Activated CD4-positive, alpha-beta T cell treated with anti-CD3 and anti-CD28 coated beads, Interleukin-2, amount 50 U/mL, for 1 hour (primary cell): ENCODE measurements around the gene FYN.
"Not testable (repeated sequence)": the region's sequence is repeated elsewhere in the genome, so short reads cannot be mapped to it uniquely, and the experiment has no call there.

Experiments
- DNase-seq: peaks from one replicate; pipeline ENCODE4 v3.0.0-alpha.2; 2020

The FYN gene

DNA sequence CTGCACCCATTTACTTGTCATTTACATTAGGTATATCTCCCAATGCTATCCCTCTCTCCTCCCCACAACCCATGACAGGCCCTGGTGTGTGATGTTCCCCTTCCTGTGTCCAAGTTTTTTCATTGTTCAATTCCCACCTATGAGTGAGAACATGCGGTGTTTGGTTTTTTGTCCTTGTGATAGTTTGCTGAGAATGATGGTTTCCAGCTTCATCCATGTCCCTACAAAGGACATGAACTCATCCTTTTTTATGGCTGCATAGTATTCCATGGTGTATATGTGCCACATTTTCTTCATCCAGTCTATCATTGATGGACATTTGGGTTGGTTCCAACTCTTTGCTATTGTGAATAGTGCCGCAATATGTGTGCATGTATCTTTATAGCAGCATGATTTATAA lies 87.1 kb downstream of the FYN start:
- DNase-seq: not testable (repeated sequence)

GRCh38 chr6:111784433-111784832 lies 88.8 kb downstream of the FYN start:
- DNase-seq: no peak

DNA sequence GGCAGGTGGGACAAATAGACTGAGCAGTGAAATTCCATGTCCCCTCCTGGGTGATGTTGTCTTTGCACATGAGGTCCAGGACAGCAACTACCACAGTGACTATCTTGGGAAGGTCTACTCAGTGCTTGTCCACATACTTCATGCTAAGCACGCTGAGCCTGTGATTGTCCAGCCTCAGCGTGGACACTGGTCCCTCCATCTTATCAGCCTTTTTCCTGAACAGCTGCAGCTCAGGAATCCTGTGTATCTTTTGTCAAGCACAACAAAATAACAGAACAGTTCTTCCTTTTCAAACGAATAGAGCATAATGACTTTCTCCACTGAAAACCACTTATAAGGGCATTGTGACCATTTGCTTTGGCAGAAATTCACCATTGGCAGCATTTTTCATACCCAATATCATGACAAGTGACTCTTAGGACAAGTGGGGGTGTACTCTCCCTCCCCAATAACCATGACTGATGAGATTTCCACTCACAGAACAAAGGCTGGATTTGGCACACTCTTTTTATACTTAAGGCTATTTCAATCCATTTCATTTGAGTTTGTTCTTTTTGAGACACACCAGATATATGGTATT lies 90.3 kb downstream of the FYN start:
- no peak for DNase-seq

DNA sequence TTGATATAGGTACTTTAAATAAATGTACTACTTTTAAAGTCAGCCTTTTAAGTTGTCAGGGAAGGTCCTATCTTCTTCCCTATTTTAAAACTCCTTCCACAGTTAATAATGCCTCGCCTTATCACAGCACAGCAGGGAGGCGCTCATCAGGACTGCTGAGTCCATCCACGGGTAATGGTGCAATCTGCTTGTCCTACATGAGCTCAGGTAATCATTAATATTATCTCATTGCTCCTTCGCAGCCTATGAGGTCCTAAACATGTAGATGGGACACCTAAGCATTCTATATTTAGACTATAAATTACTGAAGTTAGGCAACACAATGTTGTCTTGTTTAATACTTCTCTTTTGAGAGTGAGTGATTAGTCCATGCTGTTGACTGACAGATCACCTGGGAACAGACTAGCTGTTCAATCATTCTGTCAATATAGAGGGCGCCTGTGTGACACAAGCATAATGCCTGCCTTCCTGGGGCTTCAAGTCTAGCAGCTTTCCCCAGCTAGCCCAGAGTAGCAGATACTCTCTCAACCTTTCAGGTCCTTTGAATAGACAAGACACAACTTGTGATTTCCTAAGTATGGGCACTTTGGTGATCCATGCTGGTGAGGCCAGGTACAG lies 91.0 kb downstream of the FYN start:
- DNase-seq: no peak

DNA sequence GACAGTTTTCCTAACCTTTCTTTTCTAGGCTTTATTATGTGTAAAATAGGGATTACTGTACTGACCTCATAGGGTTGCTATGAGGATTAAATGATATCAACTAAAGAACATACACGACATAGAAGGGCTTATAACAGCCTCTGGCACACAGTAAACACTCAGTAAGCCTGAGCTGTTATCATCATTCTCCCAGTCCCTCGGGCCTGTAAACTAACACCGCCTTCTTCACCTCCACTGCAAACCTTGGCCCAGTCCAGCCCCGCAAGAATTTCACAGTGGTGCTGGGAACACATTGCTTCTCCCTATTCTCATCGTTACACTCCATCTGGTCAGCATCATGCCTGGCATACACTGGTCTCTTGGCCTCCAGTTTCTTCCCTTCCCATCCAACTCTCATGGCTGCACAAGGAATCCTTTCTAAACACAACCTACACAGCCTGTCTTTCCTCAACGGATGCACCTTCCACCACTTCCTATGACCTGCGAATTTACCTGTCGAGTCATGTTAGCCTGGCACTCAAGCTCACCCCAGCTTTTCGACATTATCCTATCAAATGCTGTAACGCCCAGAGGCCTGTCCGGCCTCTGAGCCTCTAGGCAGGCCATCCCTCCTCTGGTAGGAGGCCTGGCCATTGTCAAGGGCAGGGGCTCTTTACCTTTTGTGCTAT lies 92.1 kb downstream of the FYN start:
- DNase-seq: no peak

- no peak for DNase-seq
Measured at GRCh38 chr6:111780393-111780792, 92.9 kb downstream of the FYN start.

GRCh38 chr6:111779660-111780059 lies 93.6 kb downstream of the FYN start:
- no peak for DNase-seq

DNA sequence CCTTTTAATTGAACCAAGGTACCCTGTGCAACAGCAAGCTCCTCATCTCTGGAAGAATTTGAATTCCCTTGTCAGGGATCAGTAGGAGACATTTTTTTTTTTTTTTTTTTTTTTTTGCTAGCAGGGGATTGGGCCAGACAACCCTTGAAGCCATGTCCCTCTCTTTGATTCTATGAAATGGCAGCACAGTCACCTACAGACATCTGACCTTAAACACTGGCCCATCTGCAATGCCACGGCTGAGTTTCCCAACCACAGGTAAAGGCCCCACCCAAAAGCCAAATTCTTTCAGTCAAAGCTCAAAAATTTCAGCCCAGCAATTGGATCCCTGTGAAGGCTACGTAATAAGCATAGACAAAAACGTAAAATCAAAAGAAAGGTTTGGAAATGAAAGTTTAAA lies 94.2 kb downstream of the FYN start:
- no peak for DNase-seq

- DNase-seq: no peak
Measured at GRCh38 chr6:111777357-111777756, 95.9 kb downstream of the FYN start.

DNA sequence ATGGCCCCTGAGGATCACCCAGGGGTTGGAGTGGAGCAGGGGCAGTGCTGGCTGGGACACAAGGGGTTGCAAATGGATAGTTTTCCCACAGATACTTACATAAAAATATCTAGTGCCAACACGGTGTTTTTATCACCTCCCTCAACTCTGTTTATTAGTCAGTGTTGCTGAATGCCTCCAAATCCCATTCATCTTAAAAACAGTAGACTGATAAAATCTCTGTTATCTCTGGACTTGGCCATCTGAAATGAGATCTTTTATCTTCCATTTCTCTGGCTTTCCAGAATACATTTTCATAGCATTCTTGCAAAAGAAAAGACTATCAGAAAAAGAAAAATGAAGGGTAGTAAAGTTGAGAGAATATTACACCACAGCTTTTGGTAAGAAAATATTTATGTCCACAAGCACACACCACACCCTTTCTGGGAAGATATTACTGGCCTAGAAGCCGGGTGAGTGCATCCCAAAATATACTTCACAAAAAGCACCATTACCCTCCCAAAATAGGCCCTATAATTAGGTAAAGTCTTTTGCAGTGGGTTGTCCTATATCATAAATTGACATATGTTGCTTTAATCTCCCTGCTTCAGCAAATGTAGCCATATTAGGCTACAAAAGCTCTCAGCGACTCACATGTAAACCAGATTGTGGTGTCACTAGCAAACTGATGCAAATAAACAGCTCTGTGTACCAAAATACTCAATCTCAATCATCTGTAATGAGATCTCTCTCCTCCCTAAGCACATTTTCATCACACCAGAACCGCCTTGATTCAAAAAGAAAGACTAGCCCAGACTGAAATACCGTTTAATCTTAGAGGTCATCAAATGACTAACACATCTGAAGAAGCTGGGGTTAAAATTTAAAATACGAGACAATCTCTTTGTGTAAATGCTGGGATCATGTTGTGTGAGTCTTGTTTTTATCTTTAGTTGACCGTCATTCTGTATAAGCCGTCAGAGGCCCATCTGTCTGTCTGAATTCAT lies 96.7 kb downstream of the FYN start:
- no peak for DNase-seq

GRCh38 chr6:111775145-111775922 lies 97.9 kb downstream of the FYN start:
- DNase-seq: no peak

- no peak for DNase-seq
Measured at GRCh38 chr6:111774346-111774703, 98.9 kb downstream of the FYN start.

GRCh38 chr6:111773501-111774345 lies 99.5 kb downstream of the FYN start:
- no peak for DNase-seq

GRCh38 chr6:111772381-111772780 lies 100.9 kb downstream of the FYN start:
- no peak for DNase-seq

- no peak for DNase-seq
Measured at GRCh38 chr6:111771629-111772028, 101.6 kb downstream of the FYN start.

GRCh38 chr6:111771094-111771432 lies 102.2 kb downstream of the FYN start:
- no peak for DNase-seq

- no peak for DNase-seq
Measured at GRCh38 chr6:111770263-111771093, 102.8 kb downstream of the FYN start.

DNA sequence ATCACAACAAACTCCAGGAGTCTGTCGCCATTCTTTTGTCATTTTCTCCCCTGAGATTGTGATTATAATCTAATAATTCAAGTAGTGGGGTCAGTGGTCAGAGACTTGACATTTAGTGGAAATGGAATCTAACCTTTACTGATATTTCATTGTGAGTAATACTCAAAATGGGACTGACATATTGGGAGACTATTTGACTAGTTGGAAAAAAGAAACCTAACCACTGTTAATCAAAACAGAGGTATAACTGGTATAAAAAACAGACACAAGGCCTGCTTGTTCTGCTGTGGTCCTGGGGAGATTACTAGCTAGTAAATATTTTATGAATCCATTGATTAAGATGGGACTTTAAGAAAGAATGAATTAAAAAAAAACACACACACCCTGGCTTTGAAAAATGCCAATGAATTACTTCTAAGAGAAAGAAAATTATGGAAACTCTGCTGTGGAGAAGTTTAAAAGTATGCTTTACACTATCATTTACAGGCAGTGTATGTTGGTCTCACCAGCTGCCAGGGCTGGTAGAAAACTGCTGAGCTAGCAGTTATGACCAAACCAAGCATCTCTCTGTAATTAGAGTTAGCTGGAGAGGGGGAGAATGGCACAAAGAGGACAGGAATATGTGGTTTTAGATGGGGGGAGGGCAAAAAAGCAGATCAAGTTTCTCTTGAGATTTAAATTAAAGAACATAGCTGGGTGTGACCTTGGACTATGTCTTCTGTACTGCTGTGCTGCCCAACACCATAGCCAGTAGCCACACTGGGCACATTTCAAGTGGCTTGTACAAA lies 103.7 kb downstream of the FYN start:
- no peak for DNase-seq

DNA sequence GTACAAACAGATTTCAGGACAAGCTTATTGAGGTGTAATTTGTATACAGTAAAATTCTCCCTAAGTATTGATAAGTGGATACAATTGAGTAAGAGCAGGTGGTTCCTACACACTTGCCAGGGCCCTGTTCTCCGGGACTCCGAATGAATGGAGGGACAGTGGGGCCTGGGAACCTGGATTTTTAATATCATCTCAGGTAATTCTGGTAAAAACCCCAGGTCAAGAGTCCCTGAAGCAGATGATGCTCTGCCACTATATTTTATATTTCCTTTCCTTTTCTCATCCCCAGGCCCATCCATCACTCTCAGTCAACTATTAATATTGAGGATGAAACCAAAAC lies 104.9 kb downstream of the FYN start:
- no peak for DNase-seq

DNA sequence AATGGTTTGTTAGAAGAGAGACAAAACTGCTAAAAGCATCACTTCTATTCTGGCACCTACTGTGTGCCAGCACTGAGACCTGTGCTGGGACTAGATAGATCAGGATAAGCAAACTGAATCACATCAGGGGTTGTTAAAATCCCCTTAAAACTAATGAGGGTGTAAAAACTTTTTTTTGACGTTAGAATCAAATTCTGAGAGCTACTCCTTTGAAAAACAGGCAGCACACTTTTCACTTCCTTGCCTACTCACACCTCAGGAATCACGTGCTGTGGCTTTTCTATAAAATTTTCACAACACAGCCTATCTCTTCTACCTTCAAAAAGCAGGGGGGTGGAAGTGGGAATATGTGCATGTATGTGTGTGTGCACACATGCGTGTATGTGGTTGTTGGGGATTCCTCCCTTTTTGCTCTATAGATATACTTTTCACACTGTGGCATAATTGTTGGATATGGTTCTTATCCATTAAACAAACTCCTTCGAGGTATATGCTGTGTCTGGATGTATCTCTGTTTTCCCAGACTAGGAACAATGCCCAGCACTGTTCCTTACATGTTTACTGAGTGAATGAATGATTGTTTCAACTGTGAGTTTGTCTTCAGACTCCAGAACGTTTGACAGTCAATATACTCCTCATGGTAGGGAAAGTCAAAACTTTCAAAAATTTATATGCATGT lies 105.4 kb downstream of the FYN start:
- no peak for DNase-seq
